GM06990 (cell line): Measurements from ENCODE around the gene FAM47E.

Experiments used
- DNase-seq: peaks from one replicate; pipeline ENCODE4 v3.0.0-alpha.2; 2011; ENCODE audit not compliant: insufficient read length; ENCODE audit errors: extremely low read depth
- H3K27me3 ChIP-seq: replicated peaks from 2 replicates; pipeline ENCODE4 v1.6.0; 2011; ENCODE audit warnings: low read length; ENCODE audit not compliant: control insufficient read depth, insufficient read depth
- H3K36me3 ChIP-seq: 2 replicates; pipeline ENCODE4 v1.5.1; 2011; ENCODE audit warnings: low read length; ENCODE audit not compliant: control insufficient read depth, insufficient read depth
- H3K4me3 ChIP-seq: replicated peaks from 2 replicates; pipeline ENCODE4 v1.5.1; 2011; ENCODE audit warnings: low read depth, mild to moderate bottlenecking, control low read depth, low read length
- TF ChIP-seq, protein P1 (sequence below): IDR thresholded peaks from 2 replicates; pipeline ENCODE4 v1.5.1; 2011; ENCODE audit warnings: low read length, control low read depth, mild to moderate bottlenecking, inconsistent platforms; ENCODE audit not compliant: insufficient read depth, poor library complexity, severe bottlenecking

Gene FAM47E

DNA sequence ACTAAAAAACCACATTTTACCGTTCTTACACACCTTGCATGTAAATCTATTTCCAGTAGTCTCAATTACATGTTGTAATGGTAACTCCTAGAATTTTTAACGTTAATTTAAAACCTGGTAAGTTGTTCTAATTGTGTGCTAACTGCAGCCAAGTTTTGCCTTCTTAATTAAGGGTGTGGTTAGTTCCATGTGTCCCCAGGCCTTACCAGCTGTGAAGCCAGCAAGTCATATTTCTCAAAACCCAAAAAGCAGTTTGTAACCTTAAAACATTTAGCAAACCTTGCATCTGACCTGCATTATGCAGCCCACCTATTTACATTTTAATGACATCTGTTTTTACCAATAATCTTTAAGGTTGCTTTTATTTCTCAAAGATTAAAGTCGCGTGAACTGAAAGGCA is 18.4 kb upstream of the FAM47E start:
- TF ChIP-seq, protein P1, sequence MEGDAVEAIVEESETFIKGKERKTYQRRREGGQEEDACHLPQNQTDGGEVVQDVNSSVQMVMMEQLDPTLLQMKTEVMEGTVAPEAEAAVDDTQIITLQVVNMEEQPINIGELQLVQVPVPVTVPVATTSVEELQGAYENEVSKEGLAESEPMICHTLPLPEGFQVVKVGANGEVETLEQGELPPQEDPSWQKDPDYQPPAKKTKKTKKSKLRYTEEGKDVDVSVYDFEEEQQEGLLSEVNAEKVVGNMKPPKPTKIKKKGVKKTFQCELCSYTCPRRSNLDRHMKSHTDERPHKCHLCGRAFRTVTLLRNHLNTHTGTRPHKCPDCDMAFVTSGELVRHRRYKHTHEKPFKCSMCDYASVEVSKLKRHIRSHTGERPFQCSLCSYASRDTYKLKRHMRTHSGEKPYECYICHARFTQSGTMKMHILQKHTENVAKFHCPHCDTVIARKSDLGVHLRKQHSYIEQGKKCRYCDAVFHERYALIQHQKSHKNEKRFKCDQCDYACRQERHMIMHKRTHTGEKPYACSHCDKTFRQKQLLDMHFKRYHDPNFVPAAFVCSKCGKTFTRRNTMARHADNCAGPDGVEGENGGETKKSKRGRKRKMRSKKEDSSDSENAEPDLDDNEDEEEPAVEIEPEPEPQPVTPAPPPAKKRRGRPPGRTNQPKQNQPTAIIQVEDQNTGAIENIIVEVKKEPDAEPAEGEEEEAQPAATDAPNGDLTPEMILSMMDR: no peak
- Histone ChIP-seq H3K36me3 (no peaks in the 10 kb centered on the region), H3K4me3 (no peak overlapping the region), H3K27me3 (no peaks in the 10 kb centered on the region)
- DNase-seq: no peak

DNA sequence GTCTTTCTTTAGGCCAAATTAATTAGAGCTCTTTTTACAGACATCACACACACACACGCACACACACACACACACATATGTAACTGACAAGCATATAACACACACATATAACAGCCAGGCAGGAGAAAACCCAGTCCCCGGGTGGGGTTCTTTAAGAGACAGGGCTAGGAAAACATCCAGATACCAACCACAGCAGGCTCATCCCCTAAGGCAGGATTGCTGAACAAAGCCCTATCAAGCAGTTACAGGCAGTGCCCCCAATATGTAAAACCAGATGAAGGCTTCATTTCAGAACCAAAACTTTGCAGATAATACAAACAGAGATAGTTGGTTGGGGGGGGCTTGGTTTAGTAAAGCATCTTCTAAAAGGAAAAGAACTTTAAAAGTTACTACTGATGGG is 18.0 kb upstream of the FAM47E start:
- TF ChIP-seq, protein P1: no peak
- no peaks in the 10 kb centered on the region for H3K36me3 ChIP-seq
- H3K4me3 ChIP-seq: no peak overlapping the region
- no peak for DNase-seq
- H3K27me3 ChIP-seq: no peaks in the 10 kb centered on the region

DNA sequence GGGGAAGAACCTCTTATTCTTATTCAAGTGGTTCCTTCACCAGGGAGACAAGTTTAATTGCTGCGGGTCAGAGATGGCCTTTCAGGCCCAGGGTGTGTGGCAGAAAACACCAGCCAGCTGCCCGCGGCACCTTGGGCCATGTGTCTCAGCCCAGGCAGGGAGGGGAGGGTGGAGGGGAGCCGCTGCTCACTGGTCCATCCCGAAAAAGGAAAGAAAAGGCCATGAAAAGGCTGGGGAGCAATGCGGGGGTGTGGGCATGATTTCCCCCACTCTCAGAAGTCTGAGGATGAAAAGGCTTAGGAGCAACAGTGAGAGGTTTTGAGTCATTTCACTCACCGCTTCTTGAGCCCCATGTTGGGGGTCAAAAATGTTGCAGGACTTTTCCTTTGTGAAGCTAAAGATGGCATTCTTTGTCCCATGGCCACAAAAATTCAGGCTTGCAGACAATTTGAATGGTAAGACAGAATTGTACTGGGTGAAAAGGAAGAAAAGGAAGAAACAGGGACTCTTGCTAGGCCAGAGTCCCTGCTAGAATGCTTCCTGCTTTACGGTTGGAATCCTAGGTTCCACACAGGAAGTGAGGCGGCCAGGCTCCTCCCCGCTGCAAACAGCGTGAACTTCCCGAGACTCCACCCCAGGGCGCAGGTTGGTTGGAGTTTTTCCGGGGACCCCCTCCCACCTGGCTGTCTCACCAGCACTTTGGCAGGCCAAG is 17.4 kb upstream of the FAM47E start:
- TF ChIP-seq, protein P1: no peak
- Histone ChIP-seq H3K27me3 (no peaks in the 10 kb centered on the region), H3K4me3 (no peak overlapping the region), H3K36me3 (no peaks in the 10 kb centered on the region)
- DNase-seq: no peak

DNA sequence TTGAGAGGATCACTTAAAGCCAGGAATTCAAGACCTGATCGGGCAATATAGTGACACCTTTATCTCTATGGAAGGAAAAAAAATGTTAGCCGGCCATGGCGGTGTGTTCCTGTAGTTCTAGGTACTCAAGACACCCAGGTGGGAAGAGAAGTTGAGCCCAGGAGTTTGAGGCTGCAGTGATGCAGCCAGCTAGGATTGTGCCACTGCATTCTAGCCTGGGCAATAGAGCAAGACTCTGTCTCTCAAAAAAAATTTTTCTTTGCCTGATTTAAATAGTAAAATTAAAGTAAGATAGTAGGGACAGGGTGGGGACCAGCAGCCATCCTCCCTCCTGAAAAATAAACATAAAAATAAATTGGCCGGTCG is 16.9 kb upstream of the FAM47E start:
- TF ChIP-seq, protein P1: no peak
- Histone ChIP-seq H3K4me3 (no peak overlapping the region), H3K27me3 (no peaks in the 10 kb centered on the region), H3K36me3 (no peaks in the 10 kb centered on the region)
- DNase-seq: no peak

DNA sequence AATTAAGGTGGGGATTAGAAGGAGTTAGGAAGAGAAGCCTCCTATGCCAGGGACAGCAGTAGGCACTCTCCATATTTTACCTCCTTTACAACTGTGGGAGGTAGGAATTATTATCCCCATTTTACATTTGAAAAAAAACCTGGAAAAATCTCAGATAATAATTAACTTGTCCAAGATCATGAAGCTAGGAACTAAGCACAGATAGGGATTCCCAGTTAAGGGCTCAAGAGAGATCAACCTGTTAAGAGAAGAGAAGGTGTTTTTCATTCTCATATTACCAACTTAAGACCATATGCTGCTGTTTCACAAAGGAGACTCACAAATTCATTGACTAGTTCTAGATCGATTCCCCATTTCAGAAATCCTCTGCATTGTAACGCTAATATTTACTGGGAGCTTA is 16.1 kb upstream of the FAM47E start:
- Histone ChIP-seq H3K4me3 (no peak overlapping the region), H3K27me3 (no peaks in the 10 kb centered on the region), H3K36me3 (no peaks in the 10 kb centered on the region)
- TF ChIP-seq, protein P1: no peak
- DNase-seq: no peak

DNA sequence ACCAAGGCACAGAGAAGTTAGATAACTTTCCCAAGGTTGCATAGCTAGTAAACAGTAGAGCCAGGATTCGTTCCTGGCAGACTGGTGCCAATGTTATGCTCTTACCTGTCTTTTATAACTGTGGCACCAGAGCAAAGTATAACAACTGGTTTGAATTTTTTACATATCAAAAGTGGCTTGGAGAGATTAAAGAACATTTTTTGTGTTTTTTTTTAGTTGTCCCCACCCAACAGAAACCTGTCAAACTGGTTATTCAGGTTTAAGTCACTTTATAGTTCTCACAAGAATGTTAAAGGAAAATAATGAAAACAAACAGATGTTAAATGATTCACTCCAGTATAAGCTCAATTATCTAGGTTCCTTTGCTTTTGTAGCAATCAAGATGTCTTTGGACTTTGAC is 15.6 kb upstream of the FAM47E start:
- DNase-seq: no peak
- no peak overlapping the region for H3K4me3 ChIP-seq
- TF ChIP-seq, protein P1: no peak

More for the DNA sequence above, 15.6 kb upstream of the FAM47E start:
- H3K27me3 ChIP-seq: no peaks in the 10 kb centered on the region
- no peaks in the 10 kb centered on the region for H3K36me3 ChIP-seq
